T-helper 2 cell (primary cell): ENCODE results near the gene CLEC2L.

Experiments used
- DNase-seq, 5 experiments: peaks; one replicate each; pipeline versions ENCODE4 v3.0.0 to v3.0.0-alpha.2; 2012 to 2022
- total RNA-seq, 2 donors: gene quantifications; one replicate each; lab custom pipeline; 2026; lab: John Stamatoyannopoulos, UW

The CLEC2L gene
- total RNA-seq, result 0 to 0.20 reads per million in 2 donors

DNA sequence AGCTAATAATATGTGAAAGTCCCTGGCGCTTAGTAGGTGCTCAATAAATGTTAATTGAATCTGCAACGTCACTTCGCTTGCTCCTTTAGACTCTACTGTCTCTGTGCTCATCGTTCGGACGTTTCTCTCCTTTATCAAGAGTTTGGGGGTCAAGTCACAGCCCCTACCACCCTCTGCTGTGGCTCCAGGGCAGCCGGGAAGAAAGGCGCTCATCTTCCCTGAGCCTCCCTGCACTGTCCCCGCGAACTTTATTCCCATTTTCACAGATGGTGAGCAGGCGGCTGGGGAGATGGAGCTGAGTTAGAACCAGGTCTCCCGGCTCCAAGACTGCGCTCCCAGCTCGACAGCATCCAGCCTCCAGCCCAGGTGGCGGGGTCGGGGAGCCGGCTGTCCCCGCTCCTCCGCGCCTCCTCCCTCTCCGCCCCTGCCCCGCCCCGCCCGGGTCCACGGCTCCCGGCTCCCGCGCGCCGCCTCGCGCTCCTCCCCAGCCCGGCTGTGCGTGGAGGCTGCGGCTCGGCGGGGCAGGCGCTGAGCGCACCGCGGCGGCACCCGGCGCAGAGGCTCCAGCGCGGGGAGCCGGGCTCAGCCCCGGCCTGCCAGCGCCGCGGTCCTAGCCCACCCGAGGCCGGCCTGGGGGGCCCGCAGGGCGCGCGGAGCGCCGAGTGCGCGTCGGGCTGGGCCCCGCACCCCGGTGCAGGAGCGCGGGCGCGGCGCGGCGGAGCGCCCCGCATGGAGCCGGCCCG lies at the start of gene CLEC2L:
TSS of gene CLEC2L (plus strand) at position 487 of the 743 bp plus-strand sequence. CDS start at position 730, 243 bp downstream.
- DNase-seq, result no peak

DNA sequence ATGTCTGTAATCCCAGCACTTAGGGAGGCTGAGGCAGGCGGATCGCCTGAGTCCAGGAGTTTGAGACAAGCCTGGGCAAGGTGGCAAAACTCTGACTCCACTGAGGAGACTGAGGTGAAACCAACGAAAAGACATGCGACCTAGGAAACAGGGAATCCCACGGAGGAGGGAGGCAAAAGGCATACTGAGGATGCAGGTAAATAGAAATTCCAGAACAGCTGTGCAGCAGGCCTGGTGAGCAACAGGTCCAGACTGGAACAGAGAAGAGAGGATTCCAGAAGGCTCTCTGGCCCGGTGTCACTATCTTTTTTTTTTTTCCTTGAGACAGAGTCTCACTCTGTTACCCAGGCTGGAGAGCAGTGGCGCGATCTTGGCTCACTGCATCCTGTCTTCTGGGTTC lies 47.3 kb upstream of the CLEC2L start:
- no peak for DNase-seq

DNA sequence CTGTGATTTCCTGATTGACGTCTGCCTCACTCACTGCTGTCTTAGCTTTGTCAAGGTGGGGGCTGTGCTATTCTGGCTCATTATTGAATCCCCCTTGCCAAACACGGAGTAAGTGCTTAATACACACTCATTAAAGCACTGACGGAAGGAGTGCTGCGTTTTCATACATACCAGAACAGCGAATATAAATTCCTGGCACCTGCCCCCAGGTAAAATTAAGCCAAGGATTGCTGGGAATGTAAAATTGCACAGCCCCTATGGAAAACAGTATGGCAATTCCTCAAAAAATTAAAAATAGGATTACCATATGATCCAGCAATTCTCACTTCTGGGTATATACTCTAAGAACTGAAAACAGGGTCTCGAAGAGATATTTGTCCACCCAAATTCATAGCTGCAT lies 46.6 kb upstream of the CLEC2L start:
- no peak for DNase-seq

DNA sequence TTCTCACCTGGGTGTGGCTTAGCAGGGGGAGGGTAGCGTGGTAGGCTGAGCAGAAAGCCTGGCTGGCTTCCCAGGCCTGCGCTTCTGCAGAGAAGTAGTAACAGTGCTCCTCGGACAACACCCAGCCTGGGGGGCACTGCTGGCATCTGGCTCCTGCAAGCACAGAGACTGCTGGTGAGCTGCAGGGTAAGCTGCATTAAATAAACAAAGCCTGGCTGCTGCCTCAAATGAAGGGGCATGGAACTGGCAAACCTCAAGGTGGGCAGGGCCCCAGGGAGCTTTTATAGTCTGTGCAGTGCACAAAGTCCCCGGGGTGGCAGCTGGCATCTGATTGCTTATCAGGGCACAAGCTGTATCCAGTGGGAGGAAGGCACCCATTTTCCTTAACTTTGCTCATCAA lies 43.9 kb upstream of the CLEC2L start:
- DNase-seq, result no peak

DNA sequence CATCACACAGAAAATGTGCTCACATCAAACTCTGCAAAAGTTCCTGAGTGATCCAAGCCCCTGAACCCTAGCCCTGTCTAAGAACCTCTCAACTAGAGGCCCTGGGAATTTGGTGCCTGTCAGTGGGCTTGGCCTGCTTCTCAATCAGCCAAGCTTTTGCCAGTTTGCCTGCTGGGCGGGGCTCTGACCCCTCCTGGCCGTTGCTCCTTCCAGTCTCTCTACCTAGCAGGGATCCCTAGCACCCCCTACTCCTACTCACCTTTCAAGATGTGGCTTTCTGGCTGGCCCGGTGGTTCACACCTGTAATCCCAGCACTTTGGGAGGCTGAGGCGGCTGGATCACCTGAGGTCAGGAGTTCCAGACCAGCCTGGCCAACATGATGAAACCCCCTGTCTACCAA lies 42.1 kb upstream of the CLEC2L start:
- DNase-seq, result no peak

DNA sequence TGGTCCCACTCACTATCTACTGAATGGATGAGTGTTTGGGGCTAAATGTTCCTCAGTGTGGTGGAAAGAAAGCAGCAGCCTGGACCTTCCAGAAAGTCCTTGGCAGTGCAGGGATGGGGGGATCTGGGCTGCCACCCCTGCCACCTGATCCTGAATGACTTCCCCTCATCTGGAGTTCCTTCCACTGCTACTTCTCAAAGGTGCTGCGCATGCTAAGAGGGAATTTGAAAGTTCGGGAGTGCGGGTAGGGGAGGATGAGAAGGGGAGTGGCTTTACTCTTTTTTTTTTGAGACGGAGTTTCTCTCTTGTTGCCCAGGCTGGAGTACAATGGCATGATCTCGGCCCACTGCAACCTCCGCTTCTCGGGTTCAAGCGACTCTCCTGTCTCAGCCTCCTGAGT lies 41.4 kb upstream of the CLEC2L start:
- no peak for DNase-seq

DNA sequence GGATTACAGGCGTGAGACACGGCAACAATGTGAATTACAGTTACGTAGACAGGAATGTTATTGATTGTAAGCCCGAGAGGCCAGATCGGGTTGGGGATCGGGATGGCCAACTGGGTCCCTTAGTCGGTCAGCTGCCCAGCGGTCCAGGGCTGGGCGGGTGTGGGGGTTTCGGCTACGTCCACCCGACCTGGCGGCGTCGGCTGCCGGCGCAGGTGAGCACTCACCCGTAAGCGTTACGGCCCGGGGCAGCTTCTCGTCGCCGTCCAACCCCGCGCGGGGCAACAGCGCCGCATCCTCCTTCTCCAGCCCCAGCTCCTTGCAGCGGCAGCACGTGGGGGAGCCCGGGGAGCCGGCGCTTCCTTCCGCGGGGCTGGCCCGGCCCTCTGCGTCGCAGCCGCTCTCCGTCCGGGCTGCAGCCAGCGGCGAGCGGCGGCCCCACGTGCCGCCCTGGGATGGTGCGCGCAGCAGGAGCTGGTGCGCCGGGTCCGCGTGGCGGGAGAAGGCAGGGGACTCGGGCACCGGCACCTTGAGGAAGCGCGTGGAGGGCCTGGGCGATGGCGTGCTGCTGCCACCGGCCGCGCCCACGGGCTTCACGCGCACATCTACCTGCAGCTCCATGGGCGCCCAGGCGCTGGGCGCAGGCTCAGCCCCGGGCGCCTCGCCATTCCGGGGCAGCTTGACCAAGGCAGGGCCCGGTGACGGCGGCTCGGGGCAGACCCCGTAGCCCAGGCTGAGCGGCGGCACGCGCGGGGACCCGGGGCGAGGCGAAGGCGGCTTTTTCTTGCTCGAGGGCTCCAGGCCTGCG lies 40.6 kb upstream of the CLEC2L start:
- peak in 1 of 5 experiments; percentile 14 for DNase-seq

DNA sequence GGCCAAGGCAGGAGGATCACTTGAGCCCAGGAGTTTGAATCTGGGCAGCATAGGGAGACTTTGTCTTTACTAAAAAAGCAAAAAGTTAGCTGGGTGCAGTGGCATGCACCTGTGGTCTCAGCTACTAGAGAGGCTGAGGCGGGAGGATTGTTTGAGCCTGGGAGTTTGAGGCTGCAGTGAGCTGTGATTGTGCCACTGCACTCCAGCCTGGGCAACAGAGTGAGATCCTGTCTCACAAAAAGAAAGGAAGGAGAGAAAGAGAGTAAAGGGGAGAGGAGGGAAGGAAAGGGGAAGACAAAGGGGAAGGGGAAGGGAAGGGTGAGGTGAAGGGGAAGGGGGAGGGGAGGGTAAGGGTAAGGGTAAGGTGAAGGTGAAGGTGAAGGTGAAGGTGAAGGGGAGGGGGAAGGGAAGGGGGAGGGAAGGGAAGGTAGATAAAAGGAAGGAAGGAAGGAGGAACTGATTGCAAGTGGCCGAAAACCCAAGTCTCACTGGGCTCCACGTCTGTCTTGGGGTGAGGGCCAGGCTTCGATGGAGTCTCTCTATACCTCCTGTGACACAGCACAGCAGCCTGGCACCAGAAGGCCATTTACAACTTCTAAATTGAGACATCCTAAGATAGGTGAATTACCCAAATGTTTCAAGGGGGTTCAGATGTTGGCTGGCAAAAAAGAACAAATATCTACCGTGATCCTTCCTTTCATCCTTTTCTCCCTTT lies 36.0 kb upstream of the CLEC2L start:
- DNase-seq, result no peak

DNA sequence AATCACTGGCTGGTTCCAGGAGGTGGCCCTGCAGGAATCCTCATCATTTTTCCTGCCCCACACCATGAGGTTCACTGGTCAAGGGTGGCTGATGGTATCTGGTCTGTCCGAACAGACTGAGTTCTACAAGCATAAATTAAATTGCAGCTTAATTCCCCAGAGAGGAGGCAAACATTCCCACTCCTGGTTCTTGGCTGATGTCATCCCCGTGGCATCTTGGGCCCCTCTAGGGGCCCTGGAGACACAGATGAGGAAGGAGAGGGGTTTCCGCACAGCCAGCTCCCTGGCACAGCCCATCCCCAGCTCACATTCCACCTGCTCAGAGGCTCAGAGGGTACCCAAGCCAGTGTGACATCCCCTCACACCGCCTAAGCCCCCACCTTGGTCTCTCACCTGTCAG lies 34.7 kb upstream of the CLEC2L start:
- DNase-seq, result no peak

DNA sequence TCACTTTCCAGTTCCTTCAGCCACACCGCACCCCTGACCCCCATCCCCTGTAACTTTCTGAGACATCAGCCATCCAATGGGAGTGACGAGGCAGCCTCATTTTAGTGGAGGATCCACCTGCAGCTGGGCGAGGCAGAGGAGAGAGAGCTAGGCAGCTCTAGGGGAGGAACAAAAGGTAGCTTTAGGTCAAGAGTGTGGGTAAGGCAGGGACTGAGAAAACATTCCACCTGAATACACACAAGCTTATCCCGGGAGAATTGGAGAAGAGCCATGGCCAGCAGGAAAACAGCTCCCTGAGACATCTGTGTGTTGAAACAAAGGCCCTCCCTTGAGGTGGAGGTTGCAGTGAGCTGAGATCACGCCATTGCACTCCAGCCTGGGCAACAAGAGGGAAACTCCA lies 33.4 kb upstream of the CLEC2L start:
- DNase-seq, result no peak

DNA sequence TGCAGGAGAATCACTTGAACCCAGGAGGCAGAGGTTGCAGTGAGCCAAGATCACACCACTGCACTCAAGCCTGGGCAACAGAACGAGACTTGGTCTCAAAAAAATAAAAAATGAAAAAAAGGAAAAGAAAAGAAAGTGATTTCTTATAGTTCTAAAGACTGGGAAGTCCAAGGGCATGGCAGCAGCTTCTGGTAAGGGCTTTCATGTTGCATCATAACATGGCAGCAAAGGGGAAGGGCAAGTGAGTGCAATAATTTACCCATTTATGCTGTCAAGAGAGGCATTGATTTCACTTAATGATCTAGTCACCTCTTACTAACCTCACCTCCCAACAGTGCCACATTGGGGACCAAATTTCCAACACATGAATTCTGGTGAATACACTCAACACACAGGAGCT lies 31.2 kb upstream of the CLEC2L start:
- no peak for DNase-seq

DNA sequence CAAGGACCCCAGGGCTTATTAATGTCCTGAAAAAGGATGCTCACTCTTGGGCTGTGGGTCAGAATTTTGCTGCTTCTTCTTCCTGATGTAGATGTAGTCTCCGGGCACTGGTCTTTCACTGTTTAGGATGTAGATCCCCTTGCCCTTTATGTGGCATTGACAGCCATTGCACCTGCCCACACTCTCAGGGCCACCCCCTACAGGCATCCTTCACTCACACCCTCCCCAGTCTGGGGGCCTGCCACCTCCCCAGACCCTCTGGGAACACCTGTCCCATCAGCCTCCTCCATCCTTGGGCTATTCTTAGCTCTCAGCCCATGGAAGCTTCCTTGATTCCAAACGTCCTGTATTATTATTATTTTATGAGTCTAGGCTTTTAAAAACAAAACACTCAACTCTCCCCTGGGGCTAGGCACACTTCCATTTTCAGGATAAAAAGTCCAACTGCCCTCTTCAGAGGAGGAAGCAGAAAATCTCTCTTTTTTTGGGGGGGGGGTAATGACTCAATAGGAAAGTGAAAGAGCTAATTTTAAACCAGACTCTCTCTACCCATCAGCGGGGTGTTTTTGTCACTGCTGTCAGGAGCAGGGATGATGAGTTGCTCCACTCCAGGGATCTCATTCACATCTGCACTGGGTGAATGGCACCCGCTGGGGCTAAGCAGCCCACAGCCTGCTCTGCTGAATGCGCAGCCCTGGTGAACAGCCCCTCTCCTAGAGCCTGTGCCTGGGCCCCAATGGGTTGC lies 28.5 kb upstream of the CLEC2L start:
- DNase-seq, result peak in 1 of 5 experiments; percentile 69

DNA sequence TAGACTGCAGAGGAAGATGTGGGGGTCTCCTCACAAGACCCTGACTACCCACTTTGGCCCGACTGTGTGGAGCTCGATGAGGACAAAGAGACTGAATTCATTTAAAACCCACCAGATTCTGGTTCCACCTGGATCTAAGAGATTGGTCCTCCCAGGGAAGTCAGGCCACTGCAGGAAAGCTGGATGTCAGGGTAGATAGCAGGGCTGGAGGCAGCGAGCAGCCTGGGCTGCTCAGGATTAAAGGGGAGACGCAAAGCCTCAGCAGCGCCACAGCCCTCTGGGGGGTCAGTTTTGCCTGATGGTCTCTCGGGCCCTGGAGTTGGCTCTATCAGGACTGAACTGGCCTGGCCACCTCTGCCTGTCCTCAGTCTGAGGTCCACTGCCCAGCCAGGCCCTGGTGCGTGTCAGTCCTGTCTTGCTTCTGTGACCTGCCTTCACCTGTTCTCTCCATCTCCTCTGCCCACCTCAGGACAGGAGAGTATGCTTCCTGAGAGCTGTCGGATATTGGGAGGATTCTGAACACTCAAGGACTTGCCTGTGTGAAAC lies 27.8 kb upstream of the CLEC2L start:
- no peak for DNase-seq

DNA sequence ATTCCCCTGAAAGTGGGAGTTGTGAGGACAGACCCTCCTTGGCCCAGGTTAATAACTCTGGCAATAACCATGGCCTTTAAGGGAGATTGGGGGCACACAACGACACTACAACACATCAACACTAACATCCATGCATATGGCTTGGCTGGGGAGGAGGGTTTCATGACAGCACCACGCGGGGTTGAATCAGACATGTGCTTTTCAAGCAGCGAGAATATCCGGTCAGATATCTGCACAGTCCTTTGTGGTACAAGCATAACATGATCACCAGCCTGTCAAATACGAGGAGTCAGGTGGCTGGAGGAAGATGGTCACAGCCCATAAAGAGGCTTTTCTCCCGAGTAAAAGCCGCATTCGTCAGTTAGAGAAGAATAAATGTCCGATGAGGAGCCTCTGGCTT lies 27.0 kb upstream of the CLEC2L start:
- DNase-seq, result no peak

DNA sequence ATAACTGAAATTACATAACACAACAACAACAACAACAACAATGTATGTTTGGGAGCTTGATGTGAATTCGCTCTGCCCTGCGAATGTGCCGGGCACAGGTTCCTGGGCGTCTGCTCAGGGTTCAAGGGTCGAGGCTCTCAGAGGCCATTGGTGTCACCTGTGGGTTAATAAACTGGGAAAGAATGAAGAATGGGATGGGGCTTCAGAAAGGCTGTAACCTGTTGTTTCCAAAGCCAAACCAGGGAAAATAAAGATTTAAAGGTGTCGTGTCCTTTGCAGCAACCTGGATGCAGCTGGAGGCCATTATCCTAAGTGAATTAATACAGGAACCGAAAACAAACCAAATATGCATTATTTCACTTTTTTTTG lies 22.7 kb upstream of the CLEC2L start:
- DNase-seq, result no peak

DNA sequence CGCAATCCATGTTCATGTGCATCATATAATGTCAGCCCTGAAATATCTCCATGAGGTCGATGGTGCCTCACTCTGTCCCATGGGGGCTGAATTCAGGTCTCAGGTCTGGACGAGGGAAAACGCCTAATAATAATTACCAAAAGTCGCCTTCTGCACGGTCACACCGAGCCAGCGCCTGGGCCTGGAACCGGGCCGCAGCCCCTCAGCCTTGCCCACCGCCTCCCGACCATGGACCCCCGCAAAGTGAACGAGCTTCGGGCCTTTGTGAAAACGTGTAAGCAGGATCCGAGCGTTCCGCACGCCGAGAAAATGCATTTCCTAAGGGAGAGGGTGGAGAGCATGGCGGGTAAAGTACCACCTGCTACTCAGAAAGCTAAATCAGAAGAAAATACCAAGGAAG lies 21.3 kb upstream of the CLEC2L start:
- DNase-seq, result no peak

DNA sequence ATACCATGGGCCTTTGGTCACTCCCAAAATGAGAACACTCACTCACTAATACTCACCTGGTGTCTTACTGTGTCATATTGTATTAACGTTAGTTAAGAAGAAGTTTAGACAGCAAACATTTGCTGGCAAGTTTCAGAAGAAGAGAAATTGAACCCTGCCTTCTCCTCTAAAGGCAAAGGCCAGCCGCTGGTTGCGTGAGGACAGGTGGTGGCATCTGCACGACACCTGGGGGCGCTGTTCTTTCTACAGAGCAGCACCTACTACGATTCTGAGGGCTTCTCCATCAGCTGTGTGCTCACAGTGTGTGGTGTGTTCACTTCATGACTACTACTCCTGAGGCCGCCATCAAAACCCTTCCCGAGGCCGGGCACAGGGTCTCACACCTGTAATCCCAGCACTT lies 17.9 kb upstream of the CLEC2L start:
- peak in 1 of 5 experiments; percentile 36 for DNase-seq

DNA sequence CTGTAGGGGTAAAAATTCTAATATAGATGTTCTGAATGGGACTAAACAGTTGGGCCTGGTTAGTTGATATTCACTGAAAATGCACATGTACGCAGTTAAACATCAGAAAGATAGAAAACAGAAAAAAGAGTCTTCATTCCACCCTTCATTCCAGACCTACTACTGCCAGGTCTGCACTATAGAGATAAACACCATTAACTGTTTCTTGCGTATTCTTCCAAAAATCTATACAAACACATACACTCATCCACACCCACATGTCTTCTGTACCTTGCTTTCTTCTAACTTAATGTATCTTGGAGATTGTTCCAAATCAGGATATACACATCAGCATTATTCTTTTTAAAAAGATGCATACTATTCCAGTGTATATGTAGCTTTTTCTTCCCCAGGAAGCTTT lies 13.9 kb upstream of the CLEC2L start:
- no peak for DNase-seq

DNA sequence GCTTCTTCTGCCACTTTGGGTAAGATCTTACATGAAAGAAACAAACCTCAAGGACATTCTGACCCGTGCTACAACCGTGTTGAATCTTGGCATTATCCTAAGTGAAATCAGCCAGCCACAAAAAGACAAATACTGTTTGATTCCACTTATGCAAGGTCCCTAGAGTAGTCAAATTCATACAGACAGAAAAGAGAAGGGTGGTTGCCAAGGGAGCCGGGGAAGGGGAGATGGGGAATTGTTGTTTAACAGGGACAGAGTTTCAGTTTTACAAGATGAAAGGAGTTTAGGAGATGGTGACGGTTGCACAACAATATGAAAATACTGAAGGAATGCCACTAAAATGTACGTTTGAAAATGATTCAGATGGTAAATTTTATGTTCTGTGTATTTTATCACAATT lies 12.2 kb upstream of the CLEC2L start:
- DNase-seq, result no peak

DNA sequence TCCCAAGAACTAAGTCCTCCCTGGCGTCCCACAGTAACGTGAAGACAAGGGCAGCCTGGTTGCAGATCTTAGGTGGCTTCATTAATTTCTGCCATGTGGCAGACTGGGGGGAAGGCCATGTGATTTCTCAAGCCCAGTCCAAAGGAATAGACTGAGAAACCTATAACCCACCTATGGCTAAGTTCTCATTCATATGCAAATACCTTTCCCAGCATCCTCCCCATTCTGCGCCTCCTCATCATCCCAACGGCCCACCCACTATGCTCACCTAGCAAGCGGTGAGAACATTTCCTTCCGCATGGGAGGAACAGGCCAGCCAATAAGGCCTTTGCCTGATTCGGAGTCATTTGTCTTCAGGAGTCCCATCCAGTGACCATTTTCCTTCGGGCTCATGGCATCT lies 8.2 kb upstream of the CLEC2L start:
- no peak for DNase-seq

DNA sequence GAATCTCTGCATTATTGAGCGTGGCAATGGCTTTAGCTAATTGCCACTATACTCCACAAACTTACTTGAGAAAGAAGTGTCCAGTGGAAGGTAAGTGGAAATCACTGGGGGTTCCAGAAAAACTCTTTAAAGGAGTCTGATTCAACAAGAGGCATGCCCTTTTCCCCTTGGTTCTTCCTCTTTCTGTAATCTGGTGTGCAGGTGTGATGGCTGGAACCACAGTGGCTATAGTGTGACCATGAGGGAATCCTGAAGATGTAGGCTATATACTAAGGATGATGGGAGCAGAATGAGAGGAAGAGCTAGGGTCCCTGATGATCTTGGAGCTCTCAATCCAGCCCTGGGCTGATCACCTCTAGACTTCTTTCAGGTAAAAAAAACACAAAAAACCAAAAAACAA lies 2.0 kb upstream of the CLEC2L start:
- no peak for DNase-seq

DNA sequence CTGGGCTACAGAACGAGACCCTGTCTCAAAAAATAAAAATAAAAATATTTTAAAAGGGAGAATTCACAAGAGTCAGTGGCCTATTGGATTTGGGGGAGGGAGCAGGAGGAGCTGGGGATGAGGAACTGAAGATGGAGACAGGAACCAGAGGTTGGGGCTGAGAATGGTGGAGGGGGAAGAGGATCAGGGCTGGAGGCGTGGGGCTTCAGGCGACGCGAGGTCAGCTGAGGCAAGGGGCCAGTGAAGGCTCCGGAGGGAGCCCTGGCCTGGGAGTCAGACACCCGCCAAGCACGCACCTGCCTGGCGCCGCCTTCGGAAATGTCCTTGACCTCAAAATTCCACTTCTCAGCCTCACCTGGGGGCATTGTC lies 671 bp upstream of the CLEC2L start:
- DNase-seq, result no peak
